Activated CD8-positive, alpha-beta T cell treated with anti-CD3 and anti-CD28 coated beads for 36 hours (primary cell): ENCODE data around the gene ATPAF2. TPM values are rescaled to one million over a fixed set of nuclear protein-coding genes. Genes with fewer than 3 reads are reported as not detected.

Source experiments
- ATAC-seq: fragments of 200-7000 bp; cut with Tn5 transposase; one replicate; pipeline ENCODE4 v1.10.0; 2021; ENCODE audit warnings: mild to moderate bottlenecking, moderate library complexity
- CTCF ChIA-PET: fragments of 350-600 bp; sonication (Branson Sonifier 250); formaldehyde crosslinking; loops from one replicate; lab custom pipeline; 2021; ENCODE audit warnings: antibody characterized with exemption; lab: Charles Lee
- POLR2A ChIA-PET: fragments of 350-600 bp; sonication (Branson Sonifier 250); formaldehyde crosslinking; loops from one replicate; lab custom pipeline; 2021; ENCODE audit warnings: antibody characterized with exemption; lab: Charles Lee
- DNase-seq: peaks from one replicate; pipeline ENCODE4 v3.0.0-alpha.2; 2020
- H3K27ac Mint-ChIP-seq: one replicate; pipeline ENCODE4 v1.8.0; 2021; ENCODE audit warnings: mild to moderate bottlenecking, mixed read lengths
- H3K27me3 Mint-ChIP-seq: one replicate; pipeline ENCODE4 v1.8.0; 2021; ENCODE audit warnings: mixed read lengths
- H3K36me3 Mint-ChIP-seq: one replicate; pipeline ENCODE4 v1.8.0; 2021; ENCODE audit warnings: low read depth, mixed read lengths
- H3K4me1 Mint-ChIP-seq: one replicate; pipeline ENCODE4 v1.8.0; 2021; ENCODE audit warnings: low read depth, mixed read lengths
- H3K4me3 Mint-ChIP-seq: one replicate; pipeline ENCODE4 v1.8.0; 2021; ENCODE audit warnings: mild to moderate bottlenecking, moderate library complexity, mixed read lengths
- H3K9me3 Mint-ChIP-seq: one replicate; pipeline ENCODE4 v1.8.0; 2021; ENCODE audit warnings: mixed read lengths
- CTCF ChIP-seq: fragments of 200-600 bp; IDR thresholded peaks from one replicate; pipeline ENCODE4 v1.8.0; 2022; ENCODE audit warnings: antibody characterized with exemption, mild to moderate bottlenecking
- intact Hi-C: fragments of 100-400 bp; cut with micrococcal nuclease; formaldehyde crosslinking; loops from one replicate; pipeline ENCODE4 v1.10.0; 2022
- total RNA-seq, 2 experiments: library from RNA; stranded (reverse); gene quantifications; one replicate each; pipeline ENCODE4 v1.2.3, GENCODE V29; 2021

The ATPAF2 gene
- total RNA-seq, 2 experiments from 2014 or later: 28.5 to 29.7 TPM

- ChIA-PET POLR2A (no interaction called here), CTCF (interaction anchor here (1.3 kb wide), 1 partner anchor 17 kb away, joined by 3 read pairs; no protein-coding TSS in a partner anchor)
- Mint-ChIP-seq H3K27me3 (no peaks in the 10 kb centered on the region), H3K36me3 (peaks cover 6% of the 10 kb centered on the region), H3K4me3 (no peak overlapping the region), H3K27ac (no peak overlapping the region), H3K4me1 (no peaks in the 10 kb centered on the region), H3K9me3 (no peaks in the 10 kb centered on the region)
- ATAC-seq (no peak), DNase-seq (no peak)
- intact Hi-C loops: no loop called here
- TF ChIP-seq CTCF: no peak
Observed at GRCh38 chr17:18055597-18055996, 16.6 kb upstream of the ATPAF2 start.

GRCh38 chr17:18045691-18046350 is 6.9 kb upstream of the ATPAF2 start:
- ChIA-PET CTCF (interaction anchor here (0.9 kb wide), 1 partner anchor 60 kb away, joined by 3 read pairs; no protein-coding TSS in a partner anchor), POLR2A (no interaction called here)
- DNase-seq (no peak), ATAC-seq (no peak)
- no peak overlapping the region for H3K27ac Mint-ChIP-seq
- no peak overlapping the region for H3K4me3 Mint-ChIP-seq
- peaks cover 11% of the 10 kb centered on the region for H3K36me3 Mint-ChIP-seq
- H3K4me1 Mint-ChIP-seq: peaks cover 20% of the 10 kb centered on the region
- H3K27me3 Mint-ChIP-seq: no peaks in the 10 kb centered on the region
- TF ChIP-seq CTCF: no peak
- intact Hi-C loops: no loop called here
- H3K9me3 Mint-ChIP-seq: no peaks in the 10 kb centered on the region

GRCh38 chr17:18044609-18045008 is 5.6 kb upstream of the ATPAF2 start:
- Mint-ChIP-seq H3K27me3 (no peaks in the 10 kb centered on the region), H3K36me3 (peaks cover 11% of the 10 kb centered on the region), H3K4me1 (peaks cover 28% of the 10 kb centered on the region), H3K9me3 (no peaks in the 10 kb centered on the region), H3K27ac (no peak overlapping the region), H3K4me3 (no peak overlapping the region)
- ATAC-seq (no peak), DNase-seq (no peak)
- ChIA-PET POLR2A (no interaction called here), CTCF (no interaction called here)
- TF ChIP-seq CTCF: no peak
- intact Hi-C loops: no loop called here

- TF ChIP-seq CTCF: no peak
- CTCF ChIA-PET: interaction anchor here (0.7 kb wide), 1 partner anchor 15 kb away, joined by 3 read pairs; no protein-coding TSS in a partner anchor
- intact Hi-C loops: no loop called here
- Mint-ChIP-seq H3K4me1 (peaks cover 29% of the 10 kb centered on the region), H3K27me3 (no peaks in the 10 kb centered on the region), H3K36me3 (peaks cover 13% of the 10 kb centered on the region), H3K27ac (no peak overlapping the region), H3K9me3 (no peaks in the 10 kb centered on the region), H3K4me3 (no peak overlapping the region)
- DNase-seq: no peak
- ATAC-seq: no peak
- POLR2A ChIA-PET: no interaction called here
Observed at GRCh38 chr17:18043491-18043890, 4.5 kb upstream of the ATPAF2 start.

- no peaks in the 10 kb centered on the region for H3K9me3 Mint-ChIP-seq
- H3K27me3 Mint-ChIP-seq: no peaks in the 10 kb centered on the region
- peaks cover 13% of the 10 kb centered on the region for H3K36me3 Mint-ChIP-seq
- intact Hi-C loops: no loop called here
- H3K27ac Mint-ChIP-seq: no peak overlapping the region
- peaks cover 32% of the 10 kb centered on the region for H3K4me1 Mint-ChIP-seq
- no peak for DNase-seq
- no peak for ATAC-seq
- TF ChIP-seq CTCF: no peak
- H3K4me3 Mint-ChIP-seq: no peak overlapping the region
- CTCF ChIA-PET: interaction anchor here (0.7 kb wide), 1 partner anchor 15 kb away, joined by 3 read pairs; no protein-coding TSS in a partner anchor
- POLR2A ChIA-PET: no interaction called here
Observed at GRCh38 chr17:18042983-18043382, 4.0 kb upstream of the ATPAF2 start.
